Endothelial cell of umbilical vein (primary cell): Measurements from ENCODE around the gene PRDM8. TPM values are rescaled to one million over a fixed set of nuclear protein-coding genes. Genes with fewer than 3 reads are reported as not detected.

Experiments used
- BruUV-seq: library from RNA; stranded (reverse); fragments of 400-500 nt; replicated peaks from 2 replicates; lab custom pipeline; 2021; lab: Mats Ljungman, UMichigan
- CTCF ChIA-PET: fragments of 300-600, 350-600 bp; sonication (Branson Sonifier 250); formaldehyde crosslinking; loops from one replicate; lab custom pipeline; 2021; ENCODE audit warnings: antibody characterized with exemption, inconsistent platforms; lab: Charles Lee
- POLR2A ChIA-PET: fragments of 300-600, 350-600 bp; sonication (Branson Sonifier 250); formaldehyde crosslinking; loops from one replicate; lab custom pipeline; 2021; ENCODE audit warnings: antibody characterized with exemption, inconsistent platforms; lab: Charles Lee
- DNase-seq: peaks from one replicate; pipeline ENCODE4 v3.0.0-alpha.2; 2011; ENCODE audit warnings: low read depth, low spot score
- FAIRE-seq: peaks from 2 replicates; lab custom pipeline; 2011; peaks lifted over from hg19 to GRCh38; lab: Jason Lieb, UNC
- H2AFZ ChIP-seq: 2 replicates; pipeline ENCODE4 v1.6.0; 2012; ENCODE audit warnings: low read depth, low read length, control low read depth, inconsistent platforms
- H3K27ac ChIP-seq: 2 replicates; pipeline ENCODE4 v1.5.1; 2011; ENCODE audit warnings: low read depth, mild to moderate bottlenecking, control low read depth, low read length, moderate library complexity; ENCODE audit not compliant: insufficient read depth
- H3K27me3 ChIP-seq, 2 experiments: 2 replicates each; pipeline versions ENCODE4 v1.6.0 to v1.6.1; 2011; ENCODE audit warnings: low read length in 2 of 2, mixed read lengths in 1 of 2; ENCODE audit not compliant: control insufficient read depth in 2 of 2, insufficient read depth in 2 of 2
- H3K36me3 ChIP-seq, 2 experiments: 2 replicates in 1 of 2; 3 replicates in 1 of 2; pipeline ENCODE4 v1.5.1; 2011; ENCODE audit warnings: low read length in 2 of 2, mild to moderate bottlenecking in 1 of 2, moderate library complexity in 1 of 2; ENCODE audit not compliant: control insufficient read depth in 2 of 2, insufficient read depth in 2 of 2; ENCODE audit errors: extremely low read depth in 1 of 2
- H3K4me1 ChIP-seq: 3 replicates; pipeline ENCODE4 v1.5.1; 2011; ENCODE audit warnings: mild to moderate bottlenecking, low read length; ENCODE audit not compliant: control insufficient read depth, insufficient read depth; ENCODE audit errors: extremely low read depth
- H3K4me2 ChIP-seq: 2 replicates; pipeline ENCODE4 v1.6.1; 2011; ENCODE audit warnings: low read length, control low read depth, mixed read lengths; ENCODE audit not compliant: insufficient read depth
- H3K4me3 ChIP-seq, 3 experiments: fragments of 200-600 bp in 1 of 3; sonication (generic), shearing (Covaris generic) in 1 of 3; replicated peaks in 1 of 3; 2 replicates each; pipeline ENCODE4 v1.5.1; 2011 to 2016; ENCODE audit warnings: control low read depth in 3 of 3, low read length in 3 of 3, mild to moderate bottlenecking in 2 of 3, inconsistent platforms in 1 of 3, low read depth in 1 of 3, moderate library complexity in 1 of 3; ENCODE audit not compliant: insufficient read depth in 1 of 3
- H3K79me2 ChIP-seq: 2 replicates; pipeline ENCODE4 v1.6.0; 2012; ENCODE audit warnings: low read length, inconsistent platforms; ENCODE audit not compliant: control insufficient read depth, insufficient read depth
- H3K9ac ChIP-seq: replicated peaks from 2 replicates; pipeline ENCODE3; 2011; ENCODE audit warnings: low read length, control low read depth; ENCODE audit not compliant: insufficient read depth; ENCODE audit errors: extremely low read depth
- H3K9me1 ChIP-seq: replicated peaks from 3 replicates; pipeline ENCODE4 v1.6.0; 2011; ENCODE audit warnings: mild to moderate bottlenecking, low read length; ENCODE audit not compliant: control insufficient read depth, insufficient read depth; ENCODE audit errors: extremely low read depth
- H3K9me3 ChIP-seq: replicated peaks from 2 replicates; pipeline ENCODE4 v1.5.1; 2012; ENCODE audit warnings: low read length, inconsistent platforms; ENCODE audit not compliant: control insufficient read depth, insufficient read depth
- H4K20me1 ChIP-seq: replicated peaks from 2 replicates; pipeline ENCODE3; 2011; ENCODE audit warnings: mild to moderate bottlenecking, low read length; ENCODE audit not compliant: control insufficient read depth, insufficient read depth; ENCODE audit errors: extremely low read depth
- EZH2 ChIP-seq: IDR thresholded peaks from 2 replicates; pipeline ENCODE4 v1.6.1; 2012; ENCODE audit warnings: borderline replicate concordance, low read depth, mild to moderate bottlenecking, moderate library complexity, low read length, inconsistent platforms; ENCODE audit not compliant: severe bottlenecking
- FOS ChIP-seq: IDR thresholded peaks from 2 replicates; pipeline ENCODE4 v1.6.1; 2011; ENCODE audit warnings: mild to moderate bottlenecking, low read length, moderate library complexity, borderline replicate concordance; ENCODE audit not compliant: insufficient read depth
- GATA2 ChIP-seq: IDR thresholded peaks from 2 replicates; pipeline ENCODE4 v1.7.0; 2011; ENCODE audit warnings: low read depth, mild to moderate bottlenecking, moderate library complexity, mixed read lengths, low read length; ENCODE audit not compliant: insufficient read length, insufficient read depth
- JUN ChIP-seq: IDR thresholded peaks from 2 replicates; pipeline ENCODE4 v1.6.1; 2011; ENCODE audit warnings: borderline replicate concordance, low read depth; ENCODE audit not compliant: insufficient read length, insufficient read depth
- MAX ChIP-seq: IDR thresholded peaks from 2 replicates; pipeline ENCODE4 v1.6.1; 2011; ENCODE audit not compliant: insufficient read depth, insufficient read length
- MYC ChIP-seq: IDR thresholded peaks from one replicate; pipeline ENCODE4 v1.6.1; 2011; ENCODE audit warnings: mild to moderate bottlenecking, low read depth, low read length
- POLR2A ChIP-seq: IDR thresholded peaks from 2 replicates; pipeline ENCODE4 v1.6.1; 2012; ENCODE audit warnings: low read depth, mild to moderate bottlenecking, control low read depth, low read length
- POLR2AphosphoS5 ChIP-seq: IDR thresholded peaks from 2 replicates; pipeline ENCODE4 v1.6.1; 2012; ENCODE audit warnings: low read depth, mild to moderate bottlenecking, control low read depth, low read length, moderate library complexity; ENCODE audit not compliant: insufficient read depth
- dilution Hi-C: fragments of 300-500 bp; cut with MboI; formaldehyde crosslinking; loops from one replicate; pipeline ENCODE4 v1.15.0; 2019; ENCODE audit warnings: low sequenced_read_pairs; ENCODE audit not compliant: extremely low pct_ligation_motif_present
- intact Hi-C: fragments of 100-400 bp; cut with micrococcal nuclease; formaldehyde crosslinking; loops from one replicate; pipeline ENCODE4 v1.10.0; 2022
- polyA plus RNA-seq, 4 experiments: library from polyadenylated mRNA; depleted of rRNA in 3 of 4; stranded (reverse) in 3 of 4; unstranded in 1 of 4; fragments of >200 nt; gene quantifications; 2 replicates each; pipeline versions ENCODE4 v1.2.1 to v1.2.3, GENCODE V29; 2011 to 2012; ENCODE audit warnings: missing spikeins in 1 of 4
- total RNA-seq: library from RNA; stranded (reverse); gene quantifications from 2 replicates; pipeline ENCODE4 v1.2.3, GENCODE V29; 2021
- TF ChIP-seq, protein P1 (sequence below), 2 donors: IDR thresholded peaks; 1 replicate in 1 of 2; 2 replicates in 1 of 2; pipeline ENCODE4 v1.5.1; 2011; ENCODE audit warnings: low read length in 2 of 2, mild to moderate bottlenecking in 2 of 2, moderate library complexity in 2 of 2, control low read depth in 1 of 2, inconsistent platforms in 1 of 2, low read depth in 1 of 2; ENCODE audit not compliant: insufficient read depth in 1 of 2; ENCODE audit errors: extremely low read depth in 1 of 2

The PRDM8 gene
- total and polyA plus RNA-seq, 2 donors (not counting 3 experiments of a cell fraction or from before 2014, with no cell fraction given): 0.28 to 0.82 TPM

GRCh38 chr4:80150387-80151180, 46.7 kb upstream of the PRDM8 start:
- TF ChIP-seq JUN (no peak), POLR2AphosphoS5 (no peak), MAX (no peak), MYC (no peak), FOS (no peak), EZH2 (no peak)
- POLR2A ChIA-PET: no interaction called here
- Histone ChIP-seq H3K4me1 (peaks cover 1% of the 10 kb centered on the region), H2AFZ (no peak overlapping the region), H3K36me3 (no peaks in the 10 kb centered on the region), H3K27me3 (no peaks in the 10 kb centered on the region), H3K79me2 (no peaks in the 10 kb centered on the region), H3K27ac (no peak overlapping the region), H3K9ac (no peak overlapping the region), H3K9me3 (no peaks in the 10 kb centered on the region), H3K4me2 (no peak overlapping the region), H4K20me1 (no peaks in the 10 kb centered on the region), H3K9me1 (no peaks in the 10 kb centered on the region), H3K4me3 (no peak overlapping the region)
- dilution Hi-C loops: no loop called here
- BruUV-seq: no TSS peak
- intact Hi-C loops: no loop called here
- DNase-seq: no peak
- no peak for FAIRE-seq
- CTCF ChIA-PET: no interaction called here

DNA sequence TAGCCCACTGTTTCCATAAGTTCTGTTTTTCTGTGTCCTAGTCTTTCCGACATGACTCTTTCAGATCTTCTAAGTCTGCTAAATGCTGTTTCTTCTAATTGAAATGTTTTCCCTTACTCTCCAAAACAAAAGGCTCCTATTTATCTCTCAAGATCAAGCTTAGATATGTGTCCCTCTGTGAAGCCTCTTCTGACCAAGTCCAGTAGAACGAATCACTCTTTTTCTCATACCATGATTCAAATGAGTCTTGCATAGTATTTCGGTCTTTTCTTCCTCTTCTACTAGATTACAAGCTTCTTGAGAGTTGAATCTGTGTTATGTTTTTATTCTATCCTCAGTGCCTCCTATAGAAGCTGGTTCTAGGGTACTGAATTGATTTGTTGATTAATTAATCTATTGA, 45.3 kb upstream of the PRDM8 start:
- Histone ChIP-seq H3K27ac (no peak overlapping the region), H3K36me3 (no peaks in the 10 kb centered on the region), H4K20me1 (no peaks in the 10 kb centered on the region), H2AFZ (no peak overlapping the region), H3K4me1 (peaks cover 3% of the 10 kb centered on the region), H3K9me1 (no peaks in the 10 kb centered on the region), H3K9ac (no peak overlapping the region), H3K27me3 (no peaks in the 10 kb centered on the region), H3K9me3 (no peaks in the 10 kb centered on the region), H3K4me3 (no peak overlapping the region), H3K79me2 (no peaks in the 10 kb centered on the region), H3K4me2 (no peak overlapping the region)
- ChIA-PET POLR2A (no interaction called here), CTCF (interaction anchor here (1.5 kb wide), 1 partner anchor 10 kb away, joined by 4 read pairs; no protein-coding TSS in a partner anchor)
- dilution Hi-C loops: no loop called here
- FAIRE-seq: no peak
- intact Hi-C loops: no loop called here
- TF ChIP-seq FOS (no peak), POLR2A (no peak), GATA2 (no peak), EZH2 (no peak), JUN (no peak), POLR2AphosphoS5 (no peak), MYC (no peak), MAX (no peak)
- TF ChIP-seq, protein P1, sequence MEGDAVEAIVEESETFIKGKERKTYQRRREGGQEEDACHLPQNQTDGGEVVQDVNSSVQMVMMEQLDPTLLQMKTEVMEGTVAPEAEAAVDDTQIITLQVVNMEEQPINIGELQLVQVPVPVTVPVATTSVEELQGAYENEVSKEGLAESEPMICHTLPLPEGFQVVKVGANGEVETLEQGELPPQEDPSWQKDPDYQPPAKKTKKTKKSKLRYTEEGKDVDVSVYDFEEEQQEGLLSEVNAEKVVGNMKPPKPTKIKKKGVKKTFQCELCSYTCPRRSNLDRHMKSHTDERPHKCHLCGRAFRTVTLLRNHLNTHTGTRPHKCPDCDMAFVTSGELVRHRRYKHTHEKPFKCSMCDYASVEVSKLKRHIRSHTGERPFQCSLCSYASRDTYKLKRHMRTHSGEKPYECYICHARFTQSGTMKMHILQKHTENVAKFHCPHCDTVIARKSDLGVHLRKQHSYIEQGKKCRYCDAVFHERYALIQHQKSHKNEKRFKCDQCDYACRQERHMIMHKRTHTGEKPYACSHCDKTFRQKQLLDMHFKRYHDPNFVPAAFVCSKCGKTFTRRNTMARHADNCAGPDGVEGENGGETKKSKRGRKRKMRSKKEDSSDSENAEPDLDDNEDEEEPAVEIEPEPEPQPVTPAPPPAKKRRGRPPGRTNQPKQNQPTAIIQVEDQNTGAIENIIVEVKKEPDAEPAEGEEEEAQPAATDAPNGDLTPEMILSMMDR (IDR thresholded peaks at IDR 0.05; ENCODE audit: extremely low read depth in 1 of 2, insufficient read depth in 1 of 2, low read depth in 1 of 2, low read length in 2 of 2): no peak
- no TSS peak for BruUV-seq
- no peak for DNase-seq
